K562 (cell line): ENCODE measurements around the gene TSTD2. TPM values are rescaled to one million over a fixed set of nuclear protein-coding genes. Genes with fewer than 3 reads are reported as not detected.

ENCODE experiments used
- BRF1 ChIP-seq: IDR thresholded peaks from 3 replicates; pipeline ENCODE4 v1.6.1; 2011; ENCODE audit warnings: borderline replicate concordance, mild to moderate bottlenecking; ENCODE audit not compliant: insufficient read length; ENCODE audit errors: extremely low read depth
- DPF2 ChIP-seq: fragments of 450-650 bp; IDR thresholded peaks from 2 replicates; pipeline ENCODE4 v1.6.1; 2016
- FIP1L1 ChIP-seq: fragments of 200-400 bp; formaldehyde crosslinking; IDR thresholded peaks from 2 replicates; pipeline ENCODE4 v1.6.1; 2018; ENCODE audit warnings: mild to moderate bottlenecking, low read depth, low read length; ENCODE audit not compliant: poor library complexity, severe bottlenecking
- JUND ChIP-seq, 2 experiments: IDR thresholded peaks; 2 replicates in 1 of 2; 3 replicates in 1 of 2; pipeline ENCODE4 v1.6.1; 2011; ENCODE audit warnings: borderline replicate concordance in 2 of 2, low read depth in 2 of 2, low read length in 2 of 2, improper control_type of control experiment in 1 of 2, missing biosample characterization in 1 of 2, missing genetic modification characterization in 1 of 2, missing genetic modification reagents in 1 of 2
- MEF2D ChIP-seq: conservative IDR thresholded peaks from 2 replicates; pipeline ENCODE4 v1.6.1; 2016; ENCODE audit warnings: low read depth, missing genetic modification characterization, missing compliant biosample characterization
- PRMT5 ChIP-seq: sonication (generic); formaldehyde crosslinking; IDR thresholded peaks from 2 replicates; pipeline ENCODE4 v1.5.0; 2020; ENCODE audit warnings: missing genetic modification reagents
- RFX7 ChIP-seq: fragments of 250-450 bp; sonication (Bioruptor Pico); IDR thresholded peaks from 2 replicates; pipeline ENCODE4 v1.5.1; 2021; ENCODE audit warnings: mild to moderate bottlenecking
- SAFB2 ChIP-seq: fragments of 200-400 bp; formaldehyde crosslinking; IDR thresholded peaks from 2 replicates; pipeline ENCODE4 v1.6.1; 2018; ENCODE audit warnings: borderline replicate concordance, low read length, low read depth, moderate library complexity; ENCODE audit not compliant: severe bottlenecking
- ZBTB11 ChIP-seq, 3 experiments: fragments of 200-800 bp in 1 of 3; fragments of 250-450 bp in 1 of 3; fragments of 450-650 bp in 1 of 3; sonication (Bioruptor Pico) in 1 of 3; sonication (Bioruptor generic) in 1 of 3; formaldehyde crosslinking in 1 of 3; IDR thresholded peaks; 2 replicates each; pipeline versions ENCODE4 v1.6.1 to v1.8.0; 2016 to 2022; ENCODE audit warnings: mild to moderate bottlenecking in 2 of 3, missing genetic modification characterization in 2 of 3, missing compliant biosample characterization in 1 of 3, moderate library complexity in 1 of 3
- ZFX ChIP-seq: sonication (generic); formaldehyde crosslinking; IDR thresholded peaks from 2 replicates; pipeline ENCODE4 v1.8.0; 2022; ENCODE audit warnings: mild to moderate bottlenecking, missing genetic modification reagents, moderate library complexity
- ZNF311 ChIP-seq: fragments of 250-450 bp; sonication (Bioruptor Pico); IDR thresholded peaks from 2 replicates; pipeline ENCODE4 v1.4.0; 2020; ENCODE audit warnings: mild to moderate bottlenecking, moderate library complexity
- ZNF41 ChIP-seq: fragments of 250-450 bp; sonication (Bioruptor Pico); conservative IDR thresholded peaks from 2 replicates; pipeline ENCODE4 v1.4.0; 2020; ENCODE audit warnings: mild to moderate bottlenecking
- polyA plus RNA-seq, 8 experiments: library from polyadenylated mRNA; depleted of rRNA in 4 of 8; stranded (reverse) in 5 of 8; unstranded in 3 of 8; fragments of >200 nt; fragmentation: Nextera tagmentation in 2 of 8; fragmentation: Illumina TruSeq in 1 of 8; extraction: Ambion mirVana in 2 of 8; extraction: Trizol in 1 of 8; gene quantifications; 2 replicates each; pipeline versions ENCODE4 v1.2.1 to v1.2.3, GENCODE V29; 2011 to 2014; ENCODE audit warnings: inconsistent platforms in 1 of 8, missing spikeins in 1 of 8
- total RNA-seq, 7 experiments: library from RNA; depleted of rRNA in 6 of 7; stranded (reverse); fragments of >200 nt in 6 of 7; fragmentation: Illumina TruSeq in 2 of 7; extraction: Trizol in 2 of 7; gene quantifications; 2 replicates each; pipeline versions ENCODE4 v1.2.1 to v1.2.3, GENCODE V29; 2011 to 2021; ENCODE audit warnings: low replicate concordance in 1 of 7
- TF ChIP-seq, protein P1 (sequence below): sonication (generic); formaldehyde crosslinking; IDR thresholded peaks from 2 replicates; pipeline ENCODE4 v1.8.0; 2023; ENCODE audit warnings: missing genetic modification reagents, mild to moderate bottlenecking, borderline replicate concordance
- TF ChIP-seq, protein P2 (sequence below): fragments of 450-650 bp; IDR thresholded peaks from 2 replicates; pipeline ENCODE4 v1.6.1; 2016

TSTD2 gene
- total and polyA plus RNA-seq, 9 of the 15 experiments (the other 6 are each of a cell fraction or from before 2014, with no cell fraction given): 10.1 to 36.7 (median 19.0) TPM

- TF ChIP-seq, protein P1, sequence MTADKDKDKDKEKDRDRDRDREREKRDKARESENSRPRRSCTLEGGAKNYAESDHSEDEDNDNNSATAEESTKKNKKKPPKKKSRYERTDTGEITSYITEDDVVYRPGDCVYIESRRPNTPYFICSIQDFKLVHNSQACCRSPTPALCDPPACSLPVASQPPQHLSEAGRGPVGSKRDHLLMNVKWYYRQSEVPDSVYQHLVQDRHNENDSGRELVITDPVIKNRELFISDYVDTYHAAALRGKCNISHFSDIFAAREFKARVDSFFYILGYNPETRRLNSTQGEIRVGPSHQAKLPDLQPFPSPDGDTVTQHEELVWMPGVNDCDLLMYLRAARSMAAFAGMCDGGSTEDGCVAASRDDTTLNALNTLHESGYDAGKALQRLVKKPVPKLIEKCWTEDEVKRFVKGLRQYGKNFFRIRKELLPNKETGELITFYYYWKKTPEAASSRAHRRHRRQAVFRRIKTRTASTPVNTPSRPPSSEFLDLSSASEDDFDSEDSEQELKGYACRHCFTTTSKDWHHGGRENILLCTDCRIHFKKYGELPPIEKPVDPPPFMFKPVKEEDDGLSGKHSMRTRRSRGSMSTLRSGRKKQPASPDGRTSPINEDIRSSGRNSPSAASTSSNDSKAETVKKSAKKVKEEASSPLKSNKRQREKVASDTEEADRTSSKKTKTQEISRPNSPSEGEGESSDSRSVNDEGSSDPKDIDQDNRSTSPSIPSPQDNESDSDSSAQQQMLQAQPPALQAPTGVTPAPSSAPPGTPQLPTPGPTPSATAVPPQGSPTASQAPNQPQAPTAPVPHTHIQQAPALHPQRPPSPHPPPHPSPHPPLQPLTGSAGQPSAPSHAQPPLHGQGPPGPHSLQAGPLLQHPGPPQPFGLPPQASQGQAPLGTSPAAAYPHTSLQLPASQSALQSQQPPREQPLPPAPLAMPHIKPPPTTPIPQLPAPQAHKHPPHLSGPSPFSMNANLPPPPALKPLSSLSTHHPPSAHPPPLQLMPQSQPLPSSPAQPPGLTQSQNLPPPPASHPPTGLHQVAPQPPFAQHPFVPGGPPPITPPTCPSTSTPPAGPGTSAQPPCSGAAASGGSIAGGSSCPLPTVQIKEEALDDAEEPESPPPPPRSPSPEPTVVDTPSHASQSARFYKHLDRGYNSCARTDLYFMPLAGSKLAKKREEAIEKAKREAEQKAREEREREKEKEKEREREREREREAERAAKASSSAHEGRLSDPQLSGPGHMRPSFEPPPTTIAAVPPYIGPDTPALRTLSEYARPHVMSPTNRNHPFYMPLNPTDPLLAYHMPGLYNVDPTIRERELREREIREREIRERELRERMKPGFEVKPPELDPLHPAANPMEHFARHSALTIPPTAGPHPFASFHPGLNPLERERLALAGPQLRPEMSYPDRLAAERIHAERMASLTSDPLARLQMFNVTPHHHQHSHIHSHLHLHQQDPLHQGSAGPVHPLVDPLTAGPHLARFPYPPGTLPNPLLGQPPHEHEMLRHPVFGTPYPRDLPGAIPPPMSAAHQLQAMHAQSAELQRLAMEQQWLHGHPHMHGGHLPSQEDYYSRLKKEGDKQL (CRISPR knock-in tag): no peak
- no peak for TF ChIP-seq BRF1
- TF ChIP-seq MEF2D: no peak
- TF ChIP-seq RFX7 (CRISPR knock-in tag): no peak
- TF ChIP-seq ZNF311 (CRISPR knock-in tag): no peak
- TF ChIP-seq PRMT5 (CRISPR knock-in tag): no peak
- TF ChIP-seq DPF2: peak; percentile 55; the same call in 1 of the 2 replicates
- TF ChIP-seq ZFX (CRISPR knock-in tag): 0 out of 2 replicates have a peak, but pooled peaks have one; percentile 12
- TF ChIP-seq JUND (IDR thresholded peaks at IDR 0.05; ENCODE audit: borderline replicate concordance, low read depth, low read length): no peak
- no peak for TF ChIP-seq JUND (tag; IDR thresholded peaks at IDR 0.05; ENCODE audit: borderline replicate concordance, low read depth, low read length)
- TF ChIP-seq SAFB2: no peak
- no peak for TF ChIP-seq FIP1L1
- TF ChIP-seq ZBTB11 (CRISPR knock-in tag; IDR thresholded peaks at IDR 0.05): no peak
- no peak for TF ChIP-seq ZNF41
- TF ChIP-seq, protein P2, sequence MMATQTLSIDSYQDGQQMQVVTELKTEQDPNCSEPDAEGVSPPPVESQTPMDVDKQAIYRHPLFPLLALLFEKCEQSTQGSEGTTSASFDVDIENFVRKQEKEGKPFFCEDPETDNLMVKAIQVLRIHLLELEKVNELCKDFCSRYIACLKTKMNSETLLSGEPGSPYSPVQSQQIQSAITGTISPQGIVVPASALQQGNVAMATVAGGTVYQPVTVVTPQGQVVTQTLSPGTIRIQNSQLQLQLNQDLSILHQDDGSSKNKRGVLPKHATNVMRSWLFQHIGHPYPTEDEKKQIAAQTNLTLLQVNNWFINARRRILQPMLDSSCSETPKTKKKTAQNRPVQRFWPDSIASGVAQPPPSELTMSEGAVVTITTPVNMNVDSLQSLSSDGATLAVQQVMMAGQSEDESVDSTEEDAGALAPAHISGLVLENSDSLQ: peak; percentile 12; the same call in 1 of the 2 replicates
- TF ChIP-seq, all 486 proteins: peak for 5
These were observed 3.7 kb upstream of the TSTD2 start (continued) for GRCh38 chr9:97636903-97637302.
